ENCODE results near the gene MED15. TPM values are rescaled to one million over a fixed set of nuclear protein-coding genes. Genes with fewer than 3 reads are reported as not detected.

Gene MED15
- total and polyA plus RNA-seq, 2 experiments from 2014 or later = 29.2 to 43.5 TPM

- Histone ChIP-seq H3K36me3 (ENCODE audit: insufficient read depth) (no peaks in the 10 kb centered on the region), H3K4me3 (no peak overlapping the region), H3F3A (replicated peaks; ENCODE audit: low read depth) (no peaks in the 10 kb centered on the region), H3K4me1 (ENCODE audit: insufficient read depth) (no peaks in the 10 kb centered on the region), H3K79me2 (replicated peaks; ENCODE audit: insufficient read depth) (no peaks in the 10 kb centered on the region), H2AFZ (no peak overlapping the region), H3K9me2 (ENCODE audit: insufficient read depth) (no peaks in the 10 kb centered on the region), H3K4me2 (no peak overlapping the region), H3K27ac (ENCODE audit: low read depth) (no peak overlapping the region), H3K27me3 (ENCODE audit: insufficient read depth) (no peaks in the 10 kb centered on the region), H4K20me1 (replicated peaks; ENCODE audit: insufficient read depth) (no peaks in the 10 kb centered on the region)
- Mint-ChIP-seq H3K36me3 (ENCODE audit: low read depth) (no peaks in the 10 kb centered on the region), H3K9me3 (no peaks in the 10 kb centered on the region), H3K4me1 (no peaks in the 10 kb centered on the region), H3K27me3 (ENCODE audit: insufficient read depth, low read depth, poor library complexity) (peaks cover 4% of the 10 kb centered on the region), H3K27ac (no peak overlapping the region), H3K4me3 (no peak overlapping the region)
- TF ChIP-seq CTCF (conservative IDR thresholded peaks at IDR 0.05; ENCODE audit: low read depth in 2 of 2) = no peak
- TF ChIP-seq ETS1 (IDR thresholded peaks at IDR 0.05) = no peak
- no peak for TF ChIP-seq POLR2AphosphoS5 (IDR thresholded peaks at IDR 0.05; ENCODE audit: low read depth)
- TF ChIP-seq EZH2 (IDR thresholded peaks at IDR 0.05; ENCODE audit: low read depth, unreplicated experiment) = no peak
- no peak for TF ChIP-seq ZNF331 (CRISPR knock-in tag; IDR thresholded peaks at IDR 0.05; ENCODE audit: low read depth)
- no peak for TF ChIP-seq EZH2phosphoT487 (IDR thresholded peaks at IDR 0.05; ENCODE audit: unreplicated experiment)
- TF ChIP-seq NANOG (IDR thresholded peaks at IDR 0.05; ENCODE audit: borderline replicate concordance) = no peak
- no peak for TF ChIP-seq ZNF114 (CRISPR knock-in tag; IDR thresholded peaks at IDR 0.05)
- no peak for TF ChIP-seq REST (IDR thresholded peaks at IDR 0.05; ENCODE audit: unreplicated experiment)
- TF ChIP-seq ZNF462 (CRISPR knock-in tag; IDR thresholded peaks at IDR 0.05) = no peak
- no peak for TF ChIP-seq CREB1 (CRISPR knock-in tag; IDR thresholded peaks at IDR 0.05; ENCODE audit: low read depth)
- no peak for TF ChIP-seq JUNB (IDR thresholded peaks at IDR 0.05; ENCODE audit: unreplicated experiment)
- TF ChIP-seq STAT1 (IDR thresholded peaks at IDR 0.05; ENCODE audit: unreplicated experiment) = no peak
- DNase-seq (ENCODE audit: low spot score) = peak; percentile 15
- no peak for ATAC-seq
Observed at GRCh38 chr22:20615533-20616450, 108.4 kb downstream of the MED15 start.
